Measurements from ENCODE around the gene SORCS2. TPM values are rescaled to one million over a fixed set of nuclear protein-coding genes. Genes with fewer than 3 reads are reported as not detected.

The SORCS2 gene
- total RNA-seq, 1 experiment from 2014 or later, result 0.15 TPM

DNA sequence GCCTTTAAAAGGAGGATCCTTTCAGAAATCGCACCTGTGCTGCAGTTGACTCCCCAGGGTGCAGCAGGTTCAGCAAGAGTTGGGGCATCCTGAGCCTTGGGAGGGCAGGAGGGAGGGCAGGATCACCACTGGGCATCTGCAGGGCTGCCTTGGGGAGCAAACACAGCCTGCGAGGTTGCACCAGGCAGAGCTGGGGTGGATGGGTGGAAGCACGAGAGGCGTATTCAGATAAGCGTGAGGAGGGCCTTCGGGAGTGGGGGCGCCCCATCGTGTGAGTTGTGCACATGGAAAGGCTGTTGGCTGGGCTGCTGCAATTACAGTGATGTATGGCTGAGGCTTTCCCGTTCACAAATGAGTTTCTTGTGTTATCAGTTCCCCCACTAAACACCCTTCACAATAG, 186.8 kb downstream of the SORCS2 start:
- BruUV-seq (replicated peaks), result no TSS peak
- H3K4me3 ChIP-seq (ENCODE audit: low read depth in 2 of 2, low read length in 2 of 2), result no peak overlapping the region
- ATAC-seq, result no peak
- intact Hi-C loops (cut with micrococcal nuclease; ENCODE audit: unreplicated experiment) (no loop called here), in situ Hi-C loops (cut with HindIII; ENCODE audit: low pct_unique_long_range_greater_than_20kb, low sequenced_read_pairs) (no loop called here)
- TF ChIP-seq SIN3A (IDR thresholded peaks at IDR 0.05; ENCODE audit: borderline replicate concordance, insufficient read depth, low read depth, low read length) (no peak), POLR2AphosphoS5 (IDR thresholded peaks at IDR 0.05; ENCODE audit: low read depth, low read length) (no peak), TCF7L2 (IDR thresholded peaks at IDR 0.05; ENCODE audit: low read depth, low read length) (no peak)
- TF ChIP-seq, protein P1, sequence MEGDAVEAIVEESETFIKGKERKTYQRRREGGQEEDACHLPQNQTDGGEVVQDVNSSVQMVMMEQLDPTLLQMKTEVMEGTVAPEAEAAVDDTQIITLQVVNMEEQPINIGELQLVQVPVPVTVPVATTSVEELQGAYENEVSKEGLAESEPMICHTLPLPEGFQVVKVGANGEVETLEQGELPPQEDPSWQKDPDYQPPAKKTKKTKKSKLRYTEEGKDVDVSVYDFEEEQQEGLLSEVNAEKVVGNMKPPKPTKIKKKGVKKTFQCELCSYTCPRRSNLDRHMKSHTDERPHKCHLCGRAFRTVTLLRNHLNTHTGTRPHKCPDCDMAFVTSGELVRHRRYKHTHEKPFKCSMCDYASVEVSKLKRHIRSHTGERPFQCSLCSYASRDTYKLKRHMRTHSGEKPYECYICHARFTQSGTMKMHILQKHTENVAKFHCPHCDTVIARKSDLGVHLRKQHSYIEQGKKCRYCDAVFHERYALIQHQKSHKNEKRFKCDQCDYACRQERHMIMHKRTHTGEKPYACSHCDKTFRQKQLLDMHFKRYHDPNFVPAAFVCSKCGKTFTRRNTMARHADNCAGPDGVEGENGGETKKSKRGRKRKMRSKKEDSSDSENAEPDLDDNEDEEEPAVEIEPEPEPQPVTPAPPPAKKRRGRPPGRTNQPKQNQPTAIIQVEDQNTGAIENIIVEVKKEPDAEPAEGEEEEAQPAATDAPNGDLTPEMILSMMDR (IDR thresholded peaks at IDR 0.05), result no peak
- TF ChIP-seq, protein P2, sequence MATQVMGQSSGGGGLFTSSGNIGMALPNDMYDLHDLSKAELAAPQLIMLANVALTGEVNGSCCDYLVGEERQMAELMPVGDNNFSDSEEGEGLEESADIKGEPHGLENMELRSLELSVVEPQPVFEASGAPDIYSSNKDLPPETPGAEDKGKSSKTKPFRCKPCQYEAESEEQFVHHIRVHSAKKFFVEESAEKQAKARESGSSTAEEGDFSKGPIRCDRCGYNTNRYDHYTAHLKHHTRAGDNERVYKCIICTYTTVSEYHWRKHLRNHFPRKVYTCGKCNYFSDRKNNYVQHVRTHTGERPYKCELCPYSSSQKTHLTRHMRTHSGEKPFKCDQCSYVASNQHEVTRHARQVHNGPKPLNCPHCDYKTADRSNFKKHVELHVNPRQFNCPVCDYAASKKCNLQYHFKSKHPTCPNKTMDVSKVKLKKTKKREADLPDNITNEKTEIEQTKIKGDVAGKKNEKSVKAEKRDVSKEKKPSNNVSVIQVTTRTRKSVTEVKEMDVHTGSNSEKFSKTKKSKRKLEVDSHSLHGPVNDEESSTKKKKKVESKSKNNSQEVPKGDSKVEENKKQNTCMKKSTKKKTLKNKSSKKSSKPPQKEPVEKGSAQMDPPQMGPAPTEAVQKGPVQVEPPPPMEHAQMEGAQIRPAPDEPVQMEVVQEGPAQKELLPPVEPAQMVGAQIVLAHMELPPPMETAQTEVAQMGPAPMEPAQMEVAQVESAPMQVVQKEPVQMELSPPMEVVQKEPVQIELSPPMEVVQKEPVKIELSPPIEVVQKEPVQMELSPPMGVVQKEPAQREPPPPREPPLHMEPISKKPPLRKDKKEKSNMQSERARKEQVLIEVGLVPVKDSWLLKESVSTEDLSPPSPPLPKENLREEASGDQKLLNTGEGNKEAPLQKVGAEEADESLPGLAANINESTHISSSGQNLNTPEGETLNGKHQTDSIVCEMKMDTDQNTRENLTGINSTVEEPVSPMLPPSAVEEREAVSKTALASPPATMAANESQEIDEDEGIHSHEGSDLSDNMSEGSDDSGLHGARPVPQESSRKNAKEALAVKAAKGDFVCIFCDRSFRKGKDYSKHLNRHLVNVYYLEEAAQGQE (IDR thresholded peaks at IDR 0.05; ENCODE audit: insufficient read depth in 1 of 2, low read depth in 2 of 2, low read length in 1 of 2), result no peak
- no peaks in the 10 kb centered on the region for H3K9me3 ChIP-seq (ENCODE audit: control insufficient read depth, insufficient read depth, low read depth, low read length)
- ChIA-PET CTCF (no interaction called here), POLR2A (no interaction called here)
- no peak for DNase-seq (ENCODE audit: low read depth, low spot score)
- no peaks in the 10 kb centered on the region for H3K4me1 ChIP-seq (ENCODE audit: control insufficient read depth, insufficient read depth, low read length)
- H3K27me3 ChIP-seq (ENCODE audit: control insufficient read depth, insufficient read depth, low read length), result no peaks in the 10 kb centered on the region
- no peaks in the 10 kb centered on the region for H3K36me3 ChIP-seq (ENCODE audit: control insufficient read depth, insufficient read depth, low read length)
- H3K27ac ChIP-seq (ENCODE audit: low read length), result no peak overlapping the region

DNA sequence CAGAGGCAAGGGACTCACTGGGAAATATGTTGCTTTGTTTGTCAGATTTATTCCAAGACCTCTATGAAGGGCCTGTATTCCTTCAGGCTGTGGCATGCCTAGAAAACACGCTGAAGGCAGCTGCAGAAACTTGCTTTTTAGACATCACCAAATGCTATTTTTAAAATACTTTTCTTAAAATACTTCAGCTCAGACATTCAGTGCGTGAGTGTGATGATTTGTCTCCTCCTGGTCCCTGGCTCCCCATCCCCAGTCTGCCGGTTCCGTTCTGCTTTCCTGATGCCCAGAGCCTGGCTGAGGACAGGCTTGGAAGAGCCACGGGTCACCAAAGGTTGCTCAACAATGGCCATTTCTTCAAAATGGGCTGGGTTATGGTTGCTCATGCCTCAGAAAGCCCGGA, 187.4 kb downstream of the SORCS2 start:
- no peak overlapping the region for H3K27ac ChIP-seq (ENCODE audit: low read length)
- intact Hi-C loops (cut with micrococcal nuclease; ENCODE audit: unreplicated experiment) (no loop called here), in situ Hi-C loops (cut with HindIII; ENCODE audit: low pct_unique_long_range_greater_than_20kb, low sequenced_read_pairs) (no loop called here)
- H3K27me3 ChIP-seq (ENCODE audit: control insufficient read depth, insufficient read depth, low read length), result no peaks in the 10 kb centered on the region
- H3K4me3 ChIP-seq (ENCODE audit: low read depth in 2 of 2, low read length in 2 of 2), result no peak overlapping the region
- no peak for TF ChIP-seq TCF7L2 (IDR thresholded peaks at IDR 0.05; ENCODE audit: low read depth, low read length)
- TF ChIP-seq, protein P1 (IDR thresholded peaks at IDR 0.05), result no peak
- TF ChIP-seq, protein P2 (IDR thresholded peaks at IDR 0.05; ENCODE audit: insufficient read depth in 1 of 2, low read depth in 2 of 2, low read length in 1 of 2), result no peak
- DNase-seq (ENCODE audit: low read depth, low spot score) (no peak), ATAC-seq (no peak)
- no TSS peak for BruUV-seq (replicated peaks)
- no peaks in the 10 kb centered on the region for H3K4me1 ChIP-seq (ENCODE audit: control insufficient read depth, insufficient read depth, low read length)
- POLR2A ChIA-PET, result no interaction called here
- no peaks in the 10 kb centered on the region for H3K36me3 ChIP-seq (ENCODE audit: control insufficient read depth, insufficient read depth, low read length)
- H3K9me3 ChIP-seq (ENCODE audit: control insufficient read depth, insufficient read depth, low read depth, low read length), result no peaks in the 10 kb centered on the region
- CTCF ChIA-PET, result no interaction called here

All from Panc1 (cell line).